8988T (cell line): ENCODE results near the gene SUSD2.
"Not testable (repeated sequence)": the region's sequence is repeated elsewhere in the genome, so short reads cannot be mapped to it uniquely, and the experiment has no call there.

Experiments
- DNase-seq: peaks from one replicate; pipeline ENCODE4 v3.0.0; 2011

SUSD2 gene

GRCh38 chr22:24181088-24181995 is at the start of gene SUSD2:
SUSD2 (plus strand) TSS chr22:24181487; CDS start chr22:24181520, 33 bp downstream.
- DNase-seq, result no peak

- DNase-seq, result no peak
These were observed 47.9 kb upstream of the SUSD2 start for GRCh38 chr22:24133187-24133965.

GRCh38 chr22:24134090-24134846 is 47.0 kb upstream of the SUSD2 start:
- DNase-seq, result no peak

GRCh38 chr22:24136533-24136932 is 44.8 kb upstream of the SUSD2 start:
- not testable (repeated sequence) for DNase-seq

- no peak for DNase-seq
These were observed 43.7 kb upstream of the SUSD2 start for GRCh38 chr22:24137595-24137994.

- DNase-seq, result no peak
These were observed 42.5 kb upstream of the SUSD2 start for GRCh38 chr22:24138649-24139420.

GRCh38 chr22:24140357-24140756 is 40.9 kb upstream of the SUSD2 start:
- DNase-seq, result no peak

GRCh38 chr22:24141586-24141985 is 39.7 kb upstream of the SUSD2 start:
- no peak for DNase-seq

- no peak for DNase-seq
These were observed 39.0 kb upstream of the SUSD2 start for GRCh38 chr22:24142241-24142640.

GRCh38 chr22:24142831-24143230 is 38.5 kb upstream of the SUSD2 start:
- DNase-seq, result no peak

- no peak for DNase-seq
These were observed 37.1 kb upstream of the SUSD2 start for GRCh38 chr22:24144056-24144777.

GRCh38 chr22:24144778-24145085 is 36.6 kb upstream of the SUSD2 start:
- no peak for DNase-seq

GRCh38 chr22:24145446-24146193 is 35.7 kb upstream of the SUSD2 start:
- no peak for DNase-seq

GRCh38 chr22:24146194-24146616 is 35.1 kb upstream of the SUSD2 start:
- DNase-seq, result no peak

GRCh38 chr22:24146791-24147353 is 34.4 kb upstream of the SUSD2 start:
- DNase-seq, result no peak

- DNase-seq, result no peak
These were observed 33.6 kb upstream of the SUSD2 start for GRCh38 chr22:24147666-24148065.

GRCh38 chr22:24148266-24149197 is 32.8 kb upstream of the SUSD2 start:
- DNase-seq, result no peak

GRCh38 chr22:24149198-24149590 is 32.1 kb upstream of the SUSD2 start:
- no peak for DNase-seq

- no peak for DNase-seq
These were observed 27.9 kb upstream of the SUSD2 start for GRCh38 chr22:24153353-24153752.

- no peak for DNase-seq
These were observed 27.3 kb upstream of the SUSD2 start for GRCh38 chr22:24153959-24154358.
